ENCODE results near the gene TRIM7. TPM values are rescaled to one million over a fixed set of nuclear protein-coding genes. Genes with fewer than 3 reads are reported as not detected.

TRIM7 gene
- total and polyA plus RNA-seq, 9 of the 15 experiments (the other 6 are each of a cell fraction or from before 2014, with no cell fraction given): 2.6 to 14.9 (median 8.9) TPM

DNA sequence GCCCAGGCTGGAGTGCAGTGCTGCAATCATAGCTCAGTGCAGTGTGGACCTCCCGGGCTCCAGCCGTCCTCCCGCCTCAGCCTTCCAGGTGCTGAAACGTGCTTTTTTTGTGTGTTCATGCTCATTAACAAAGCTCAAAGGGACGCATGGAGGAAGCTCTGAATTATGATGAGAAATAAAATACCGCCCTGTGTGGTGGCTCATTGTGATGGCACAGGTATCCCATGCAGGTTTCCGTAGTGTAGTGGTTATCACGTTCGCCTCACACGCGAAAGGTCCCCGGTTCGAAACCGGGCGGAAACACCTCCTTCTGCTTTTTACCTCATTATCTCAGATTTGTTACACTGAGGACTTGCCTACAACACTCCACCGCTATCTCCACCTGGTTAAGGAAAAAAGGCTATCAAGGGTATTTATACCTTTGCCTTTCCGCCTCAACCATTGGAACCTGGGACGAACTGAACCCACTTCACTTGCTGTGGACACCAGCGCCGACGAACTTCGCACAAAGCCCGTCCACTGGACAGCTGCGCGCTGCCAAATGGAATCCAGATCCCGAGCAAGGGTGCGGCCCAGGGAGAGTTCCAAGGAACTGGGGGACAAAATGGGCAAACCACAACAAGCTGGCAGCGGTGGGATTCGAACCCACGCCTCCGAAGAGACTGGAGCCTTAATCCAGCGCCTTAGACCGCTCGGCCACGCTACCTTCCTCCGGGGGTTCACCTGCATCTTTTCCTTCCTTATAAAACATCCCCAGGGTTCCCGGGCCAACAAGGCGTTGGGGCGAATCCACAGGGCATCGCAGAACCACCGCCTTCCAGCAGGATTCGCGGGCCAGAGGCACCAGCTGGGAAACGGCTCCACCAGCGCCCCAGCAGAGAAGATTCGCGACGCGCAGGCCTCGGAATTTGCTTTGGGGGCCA, 31.3 kb downstream of the TRIM7 start (continued):
- TF ChIP-seq MGA (IDR thresholded peaks at IDR 0.05): peak; percentile 67
- no peak for TF ChIP-seq ZNF124 (CRISPR knock-in tag; IDR thresholded peaks at IDR 0.05)
- no peak for TF ChIP-seq ZNF644 (tag; IDR thresholded peaks at IDR 0.05; ENCODE audit: low read depth)
- TF ChIP-seq CREM (IDR thresholded peaks at IDR 0.05; ENCODE audit: low read depth): peak; percentile 67; the same call in 1 of the 2 replicates
- no peak for TF ChIP-seq ZNF232 (CRISPR knock-in tag; IDR thresholded peaks at IDR 0.05)
- no peak for TF ChIP-seq KAT7 (CRISPR knock-in tag; IDR thresholded peaks at IDR 0.05; ENCODE audit: borderline replicate concordance)
- no peak for TF ChIP-seq CBX5 (IDR thresholded peaks at IDR 0.05; ENCODE audit: borderline replicate concordance, low read depth)
- TF ChIP-seq HDGF (IDR thresholded peaks at IDR 0.05): no peak
- TF ChIP-seq XRCC5 (IDR thresholded peaks at IDR 0.05; ENCODE audit: low read depth, low read length): no peak
- TF ChIP-seq, protein P1, sequence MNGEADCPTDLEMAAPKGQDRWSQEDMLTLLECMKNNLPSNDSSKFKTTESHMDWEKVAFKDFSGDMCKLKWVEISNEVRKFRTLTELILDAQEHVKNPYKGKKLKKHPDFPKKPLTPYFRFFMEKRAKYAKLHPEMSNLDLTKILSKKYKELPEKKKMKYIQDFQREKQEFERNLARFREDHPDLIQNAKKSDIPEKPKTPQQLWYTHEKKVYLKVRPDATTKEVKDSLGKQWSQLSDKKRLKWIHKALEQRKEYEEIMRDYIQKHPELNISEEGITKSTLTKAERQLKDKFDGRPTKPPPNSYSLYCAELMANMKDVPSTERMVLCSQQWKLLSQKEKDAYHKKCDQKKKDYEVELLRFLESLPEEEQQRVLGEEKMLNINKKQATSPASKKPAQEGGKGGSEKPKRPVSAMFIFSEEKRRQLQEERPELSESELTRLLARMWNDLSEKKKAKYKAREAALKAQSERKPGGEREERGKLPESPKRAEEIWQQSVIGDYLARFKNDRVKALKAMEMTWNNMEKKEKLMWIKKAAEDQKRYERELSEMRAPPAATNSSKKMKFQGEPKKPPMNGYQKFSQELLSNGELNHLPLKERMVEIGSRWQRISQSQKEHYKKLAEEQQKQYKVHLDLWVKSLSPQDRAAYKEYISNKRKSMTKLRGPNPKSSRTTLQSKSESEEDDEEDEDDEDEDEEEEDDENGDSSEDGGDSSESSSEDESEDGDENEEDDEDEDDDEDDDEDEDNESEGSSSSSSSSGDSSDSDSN (IDR thresholded peaks at IDR 0.05; ENCODE audit: borderline replicate concordance in 1 of 2, low read depth in 2 of 2, low read length in 2 of 2): no peak
- TF ChIP-seq HDAC1 (IDR thresholded peaks at IDR 0.05): peak; percentile 34 to 68; a peak in 2 of 4 replicates
- no peak for TF ChIP-seq ZNF586 (CRISPR knock-in tag; conservative IDR thresholded peaks at IDR 0.05)
- peak; percentile 98 for TF ChIP-seq POLR2H (tag; IDR thresholded peaks at IDR 0.05; ENCODE audit: low read depth)
